HCT116 (cell line): ENCODE measurements around the gene FAM43A. TPM values are rescaled to one million over a fixed set of nuclear protein-coding genes. Genes with fewer than 3 reads are reported as not detected.

ENCODE experiments used
- ATAC-seq: fragments of 200-7000 bp; cut with Tn5 transposase; 2 replicates; pipeline ENCODE4 v1.9.1; 2020; ENCODE audit warnings: mild to moderate bottlenecking, moderate library complexity
- BruUV-seq: library from RNA; stranded (reverse); fragments of 400-500 nt; replicated peaks from 2 replicates; lab custom pipeline; 2021; lab: Mats Ljungman, UMichigan
- CTCF ChIA-PET: fragments of 300-600 bp; sonication (Branson Sonifier 250); formaldehyde crosslinking; loops from one replicate; lab custom pipeline; 2021; ENCODE audit warnings: antibody characterized with exemption; lab: Charles Lee
- POLR2A ChIA-PET: fragments of 300-600, 350-600 bp; sonication (Branson Sonifier 250); formaldehyde crosslinking; loops from one replicate; lab custom pipeline; 2021; ENCODE audit warnings: antibody characterized with exemption; lab: Charles Lee
- RAD21 ChIA-PET, 2 experiments: fragments of 300-600 bp; sonication (Branson Sonifier 250); formaldehyde crosslinking; loops; one replicate each; lab custom pipeline; 2023; ENCODE audit warnings: low total read pairs in 2 of 2; ENCODE audit not compliant: uncharacterized antibody in 2 of 2, unreplicated experiment in 2 of 2, low non-redundant PET in 1 of 2; lab: Charles Lee
- DNase-seq: peaks from one replicate; pipeline ENCODE4 v3.0.0-alpha.2; 2010; ENCODE audit warnings: low read depth, low spot score
- H2AFZ ChIP-seq: fragments of 200-600 bp; shearing (Covaris generic), sonication (generic); 2 replicates; pipeline ENCODE4 v1.6.1; 2017; ENCODE audit warnings: low read depth, mixed run types, mixed read lengths, antibody characterized with exemption, low read length; ENCODE audit not compliant: poor library complexity, severe bottlenecking
- H3K27ac ChIP-seq: 2 replicates; pipeline ENCODE4 v1.5.1; 2012; ENCODE audit warnings: low read depth, low read length
- H3K27me3 ChIP-seq: fragments of 200-600 bp; sonication (generic); 2 replicates; pipeline ENCODE4 v1.6.1; 2016; ENCODE audit warnings: mixed run types, low read length, mixed read lengths; ENCODE audit not compliant: insufficient read depth
- H3K36me3 ChIP-seq, 2 experiments: fragments of 200-500 bp in 1 of 2; fragments of 200-600 bp in 1 of 2; sonication (Bioruptor generic) in 1 of 2; sonication (generic) in 1 of 2; 2 replicates each; pipeline versions ENCODE4 v1.5.1 to v1.6.1; 2014 to 2016; ENCODE audit warnings: low read length in 2 of 2, inconsistent platforms in 1 of 2, mixed read lengths in 1 of 2, mixed run types in 1 of 2; ENCODE audit not compliant: insufficient read depth in 2 of 2, control insufficient read depth in 1 of 2
- H3K4me1 ChIP-seq, 2 experiments: fragments of 200-600 bp in 1 of 2; sonication (generic) in 1 of 2; 2 replicates each; pipeline versions ENCODE4 v1.5.1 to v1.6.1; 2012 to 2017; ENCODE audit warnings: low read length in 2 of 2, inconsistent platforms in 1 of 2, mild to moderate bottlenecking in 1 of 2, mixed read lengths in 1 of 2, mixed run types in 1 of 2, moderate library complexity in 1 of 2; ENCODE audit not compliant: insufficient read depth in 2 of 2, control insufficient read depth in 1 of 2
- H3K4me2 ChIP-seq: fragments of 200-600 bp; sonication (generic); 2 replicates; pipeline ENCODE4 v1.6.1; 2017; ENCODE audit warnings: mixed run types, low read length, mixed read lengths
- H3K4me3 ChIP-seq, 2 experiments: fragments of 200-600 bp in 1 of 2; sonication (generic) in 1 of 2; replicated peaks in 1 of 2; 2 replicates each; pipeline ENCODE4 v1.5.1; 2011 to 2016; ENCODE audit warnings: low read length in 2 of 2, control low read depth in 1 of 2, low read depth in 1 of 2, mild to moderate bottlenecking in 1 of 2, mixed read lengths in 1 of 2, mixed run types in 1 of 2
- H3K79me2 ChIP-seq: fragments of 200-600 bp; sonication (generic); 2 replicates; pipeline ENCODE4 v1.6.1; 2017; ENCODE audit warnings: mild to moderate bottlenecking, mixed run types, low read length, moderate library complexity, mixed read lengths; ENCODE audit not compliant: insufficient read depth
- H3K9ac ChIP-seq: fragments of 200-600 bp; sonication (generic); 2 replicates; pipeline ENCODE4 v1.6.1; 2016; ENCODE audit warnings: low read length, mixed read lengths
- H3K9me2 ChIP-seq: fragments of 200-600 bp; sonication (generic), shearing (Covaris generic); 2 replicates; pipeline ENCODE4 v1.6.1; 2017; ENCODE audit warnings: mixed run types, mild to moderate bottlenecking, moderate library complexity; ENCODE audit not compliant: insufficient read depth
- H3K9me3 ChIP-seq, 2 experiments: fragments of 200-500 bp in 1 of 2; fragments of 200-600 bp in 1 of 2; sonication (Bioruptor generic) in 1 of 2; sonication (generic) in 1 of 2; 2 replicates each; pipeline ENCODE4 v1.6.1; 2014 to 2017; ENCODE audit warnings: low read length in 2 of 2, mixed read lengths in 2 of 2, inconsistent platforms in 1 of 2, low read depth in 1 of 2, mild to moderate bottlenecking in 1 of 2, mixed run types in 1 of 2, moderate library complexity in 1 of 2; ENCODE audit not compliant: control insufficient read depth in 1 of 2, insufficient read depth in 1 of 2
- H4K20me1 ChIP-seq: fragments of 200-600 bp; sonication (generic), shearing (Covaris generic); 2 replicates; pipeline ENCODE4 v1.6.1; 2017; ENCODE audit warnings: mixed run types, mild to moderate bottlenecking, moderate library complexity; ENCODE audit not compliant: insufficient read depth
- ATF3 ChIP-seq: IDR thresholded peaks from 2 replicates; pipeline ENCODE4 v1.6.1; 2012
- CBX3 ChIP-seq: IDR thresholded peaks from 2 replicates; pipeline ENCODE4 v1.6.1; 2012; ENCODE audit warnings: low read depth
- EGR1 ChIP-seq: IDR thresholded peaks from 2 replicates; pipeline ENCODE4 v1.6.1; 2012; ENCODE audit warnings: low read depth
- ELF1 ChIP-seq: IDR thresholded peaks from 2 replicates; pipeline ENCODE4 v1.6.1; 2012; ENCODE audit warnings: low read depth, borderline replicate concordance
- EZH2phosphoT487 ChIP-seq: fragments of 200-600 bp; IDR thresholded peaks from 2 replicates; pipeline ENCODE4 v1.6.1; 2018; ENCODE audit warnings: antibody characterized with exemption, borderline replicate concordance
- FOSL1 ChIP-seq: IDR thresholded peaks from 2 replicates; pipeline ENCODE4 v1.6.1; 2012; ENCODE audit warnings: low read depth
- JUND ChIP-seq: IDR thresholded peaks from 2 replicates; pipeline ENCODE4 v1.6.1; 2012
- MAX ChIP-seq: IDR thresholded peaks from 2 replicates; pipeline ENCODE4 v1.6.1; 2012
- POLR2A ChIP-seq: IDR thresholded peaks from 2 replicates; pipeline ENCODE4 v1.7.0; 2011; ENCODE audit warnings: borderline replicate concordance; ENCODE audit not compliant: insufficient read depth, insufficient read length; ENCODE audit errors: extremely low read depth
- POLR2AphosphoS5 ChIP-seq: IDR thresholded peaks from 2 replicates; pipeline ENCODE4 v1.6.1; 2011; ENCODE audit warnings: mild to moderate bottlenecking, low read depth, low read length, moderate library complexity
- RAD21 ChIP-seq: IDR thresholded peaks from 2 replicates; pipeline ENCODE4 v1.6.1; 2012; ENCODE audit warnings: low read depth, mild to moderate bottlenecking
- SP1 ChIP-seq: IDR thresholded peaks from 2 replicates; pipeline ENCODE4 v1.6.1; 2012; ENCODE audit warnings: low read depth
- SRF ChIP-seq: IDR thresholded peaks from 2 replicates; pipeline ENCODE4 v1.6.1; 2012; ENCODE audit warnings: low read depth
- TCF7L2 ChIP-seq: IDR thresholded peaks from 2 replicates; pipeline ENCODE4 v1.7.0; 2011; ENCODE audit warnings: borderline replicate concordance, inconsistent platforms; ENCODE audit not compliant: insufficient read depth, insufficient read length; ENCODE audit errors: extremely low read depth
- YY1 ChIP-seq: IDR thresholded peaks from 2 replicates; pipeline ENCODE4 v1.6.1; 2011; ENCODE audit warnings: low read length, low read depth, moderate library complexity, mild to moderate bottlenecking; ENCODE audit not compliant: insufficient replicate concordance; ENCODE audit errors: extremely low read depth
- ZFX ChIP-seq: fragments of 450-650 bp; IDR thresholded peaks from 2 replicates; pipeline ENCODE4 v1.6.1; 2017
- intact Hi-C: fragments of 100-400 bp; cut with micrococcal nuclease; formaldehyde crosslinking; loops from 2 replicates; pipeline ENCODE4 v1.10.0; 2022
- total RNA-seq: library from RNA; stranded (reverse); gene quantifications from one replicate; pipeline ENCODE4 v1.2.1, GENCODE V29; 2021; ENCODE audit not compliant: unreplicated experiment
- TF ChIP-seq, protein P1 (sequence below): IDR thresholded peaks from 2 replicates; pipeline ENCODE4 v1.6.1; 2011; ENCODE audit warnings: mild to moderate bottlenecking, low read length, moderate library complexity; ENCODE audit not compliant: insufficient replicate concordance; ENCODE audit errors: extremely low read depth

Gene FAM43A
- total RNA-seq, 1 experiment from 2014 or later = 6.8 TPM

DNA sequence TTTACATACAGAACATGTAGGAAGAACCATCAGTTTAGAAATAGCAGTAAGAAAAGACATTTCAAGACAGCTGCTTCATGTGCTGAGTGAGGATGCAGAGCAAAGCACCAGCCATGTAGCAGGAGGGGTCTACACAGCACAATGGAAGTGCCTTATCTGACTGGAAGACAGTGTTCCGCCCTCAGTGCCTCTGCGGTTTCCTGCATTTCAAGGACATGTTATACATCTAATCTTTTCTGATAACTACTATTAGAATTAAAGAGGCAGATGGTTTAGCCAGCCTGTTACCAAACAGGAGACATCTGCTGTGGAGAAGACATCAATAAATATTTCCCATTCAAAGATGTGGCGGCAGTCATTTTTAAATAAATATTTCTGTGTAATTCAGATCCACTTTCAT is 24.3 kb upstream of the FAM43A start:
- H2AFZ ChIP-seq = no peak overlapping the region
- no peak overlapping the region for H3K27ac ChIP-seq
- H3K4me2 ChIP-seq = no peak overlapping the region
- peaks cover 32 to 34% of the 10 kb centered on the region in 2 experiments; a peak in 3 of 4 replicates for H3K36me3 ChIP-seq
- DNase-seq (no peak), ATAC-seq (no peak)
- H3K4me1 ChIP-seq = no peaks in the 10 kb centered on the region
- POLR2A ChIA-PET = no interaction called here
- RAD21 ChIA-PET = no interaction called here
- intact Hi-C loops = no loop called here
- H3K79me2 ChIP-seq = peaks cover 41% of the 10 kb centered on the region; the same call in 1 of the 2 replicates
- no peak for TF ChIP-seq RAD21
- TF ChIP-seq MAX = no peak
- no peak for TF ChIP-seq CBX3
- TF ChIP-seq POLR2A = no peak
- TF ChIP-seq EGR1 = no peak
- TF ChIP-seq FOSL1 = no peak
- no peak for TF ChIP-seq ELF1
- no peaks in the 10 kb centered on the region for H3K9me3 ChIP-seq
- BruUV-seq = no TSS peak
- H3K4me3 ChIP-seq = no peak overlapping the region
- CTCF ChIA-PET = interaction anchor here (4.1 kb wide), 1 partner anchor 10 kb away, joined by 14 read pairs; the partner anchor contains the start of gene LSG1
- no peaks in the 10 kb centered on the region for H3K27me3 ChIP-seq
- H3K9me2 ChIP-seq = no peaks in the 10 kb centered on the region
- H3K9ac ChIP-seq = no peak overlapping the region
- peaks cover 4% of the 10 kb centered on the region; the same call in 1 of the 2 replicates for H4K20me1 ChIP-seq

DNA sequence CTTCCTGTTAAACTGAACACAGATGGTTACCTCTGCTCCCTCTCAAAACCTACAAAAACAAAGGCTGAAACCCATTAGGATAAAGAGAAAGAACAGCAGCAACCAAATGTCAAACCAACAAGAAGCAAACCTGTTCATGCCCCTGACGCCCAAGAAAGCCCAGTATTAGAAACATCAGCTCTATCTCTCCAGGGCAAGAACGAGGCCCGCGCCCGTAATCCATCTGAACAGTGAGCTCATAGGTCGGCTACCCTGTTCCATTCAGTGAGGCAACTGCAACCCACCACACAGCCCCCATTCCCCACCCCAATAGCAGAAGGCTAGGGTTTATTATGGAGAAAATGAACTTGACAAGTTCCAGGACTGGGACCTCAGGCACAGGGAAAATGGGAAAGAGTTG is 23.7 kb upstream of the FAM43A start:
- Histone ChIP-seq H3K9me2 (no peaks in the 10 kb centered on the region), H3K9ac (no peak overlapping the region), H2AFZ (no peak overlapping the region), H3K27ac (no peak overlapping the region), H4K20me1 (peaks cover 4% of the 10 kb centered on the region; the same call in 1 of the 2 replicates), H3K4me3 (no peak overlapping the region), H3K4me2 (no peak overlapping the region), H3K9me3 (no peaks in the 10 kb centered on the region), H3K79me2 (peaks cover 44% of the 10 kb centered on the region; the same call in 1 of the 2 replicates), H3K36me3 (peaks cover 37% of the 10 kb centered on the region in 2 experiments; a peak in 3 of 4 replicates), H3K27me3 (no peaks in the 10 kb centered on the region), H3K4me1 (no peaks in the 10 kb centered on the region)
- TF ChIP-seq MAX (no peak), POLR2AphosphoS5 (no peak), TCF7L2 (no peak), CBX3 (no peak), EGR1 (no peak), ELF1 (no peak), FOSL1 (no peak), JUND (no peak), ATF3 (no peak), SRF (no peak), SP1 (no peak), YY1 (no peak), ZFX (no peak), RAD21 (no peak), EZH2phosphoT487 (no peak)
- TF ChIP-seq, protein P1, sequence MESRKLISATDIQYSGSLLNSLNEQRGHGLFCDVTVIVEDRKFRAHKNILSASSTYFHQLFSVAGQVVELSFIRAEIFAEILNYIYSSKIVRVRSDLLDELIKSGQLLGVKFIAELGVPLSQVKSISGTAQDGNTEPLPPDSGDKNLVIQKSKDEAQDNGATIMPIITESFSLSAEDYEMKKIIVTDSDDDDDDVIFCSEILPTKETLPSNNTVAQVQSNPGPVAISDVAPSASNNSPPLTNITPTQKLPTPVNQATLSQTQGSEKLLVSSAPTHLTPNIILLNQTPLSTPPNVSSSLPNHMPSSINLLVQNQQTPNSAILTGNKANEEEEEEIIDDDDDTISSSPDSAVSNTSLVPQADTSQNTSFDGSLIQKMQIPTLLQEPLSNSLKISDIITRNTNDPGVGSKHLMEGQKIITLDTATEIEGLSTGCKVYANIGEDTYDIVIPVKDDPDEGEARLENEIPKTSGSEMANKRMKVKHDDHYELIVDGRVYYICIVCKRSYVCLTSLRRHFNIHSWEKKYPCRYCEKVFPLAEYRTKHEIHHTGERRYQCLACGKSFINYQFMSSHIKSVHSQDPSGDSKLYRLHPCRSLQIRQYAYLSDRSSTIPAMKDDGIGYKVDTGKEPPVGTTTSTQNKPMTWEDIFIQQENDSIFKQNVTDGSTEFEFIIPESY = no peak
- no TSS peak for BruUV-seq
- intact Hi-C loops = no loop called here
- DNase-seq (no peak), ATAC-seq (no peak)
- CTCF ChIA-PET = interaction anchor here (4.1 kb wide), 1 partner anchor 10 kb away, joined by 14 read pairs; the partner anchor contains the start of gene LSG1
- POLR2A ChIA-PET = no interaction called here
- RAD21 ChIA-PET = no interaction called here
